GM12878 (cell line): ENCODE results near the gene KDM4C. TPM values are rescaled to one million over a fixed set of nuclear protein-coding genes. Genes with fewer than 3 reads are reported as not detected.

Experiments
- ATAC-seq: fragments of 200-7000 bp; cut with Tn5 transposase; 3 replicates; pipeline ENCODE4 v1.9.1; 2020; ENCODE audit warnings: mild to moderate bottlenecking, moderate library complexity
- BruUV-seq: library from RNA; stranded (reverse); fragments of 400-500 nt; replicated peaks from 2 replicates; lab custom pipeline; 2021; lab: Mats Ljungman, UMichigan
- CTCF ChIA-PET: fragments of 300-600 bp; sonication (Branson Sonifier 250); formaldehyde crosslinking; extraction: SDS; loops from one replicate; lab custom pipeline; 2021; ENCODE audit warnings: inconsistent platforms; lab: Yijun Ruan, JAX
- POLR2A ChIA-PET: fragments of 350-600 bp; formaldehyde crosslinking; extraction: SDS; loops from one replicate; lab custom pipeline; 2021; ENCODE audit warnings: inconsistent platforms; lab: Charles Lee
- RAD21 ChIA-PET: fragments of 300-600 bp; sonication (Branson Sonifier 250); formaldehyde crosslinking; loops from one replicate; lab custom pipeline; 2023; ENCODE audit warnings: antibody characterized with exemption; ENCODE audit not compliant: unreplicated experiment; lab: Charles Lee
- SMC1A ChIA-PET: fragments of 300-600 bp; sonication (Branson Sonifier 250); formaldehyde crosslinking; loops from one replicate; lab custom pipeline; 2023; ENCODE audit not compliant: unreplicated experiment, uncharacterized antibody; lab: Charles Lee
- DNase-seq: peaks from one replicate; pipeline ENCODE4 v3.0.0-alpha.2; 2011; ENCODE audit warnings: low read depth, low spot score
- FAIRE-seq: peaks from 3 replicates; lab custom pipeline; 2011; peaks lifted over from hg19 to GRCh38; lab: Jason Lieb, UNC
- H2AFZ ChIP-seq: 2 replicates; pipeline ENCODE4 v1.6.0; 2011; ENCODE audit warnings: low read depth, low read length, control low read depth; ENCODE audit not compliant: control insufficient read depth
- H3K27ac ChIP-seq: 2 replicates; pipeline ENCODE4 v1.5.1; 2011; ENCODE audit warnings: control low read depth; ENCODE audit not compliant: control insufficient read depth, insufficient read depth
- H3K27me3 ChIP-seq, 2 experiments: replicated peaks in 1 of 2; 2 replicates each; pipeline versions ENCODE4 v1.6.0 to v1.6.1; 2011; ENCODE audit warnings: low read length in 1 of 2; ENCODE audit not compliant: control insufficient read depth in 2 of 2, insufficient read depth in 2 of 2
- H3K36me3 ChIP-seq, 2 experiments: 2 replicates each; pipeline ENCODE4 v1.5.1; 2011; ENCODE audit warnings: low read length in 1 of 2; ENCODE audit not compliant: control insufficient read depth in 2 of 2, insufficient read depth in 2 of 2
- H3K4me1 ChIP-seq: 2 replicates; pipeline ENCODE4 v1.6.1; 2011; ENCODE audit warnings: mild to moderate bottlenecking, low read length, moderate library complexity, mixed read lengths; ENCODE audit not compliant: control insufficient read depth, insufficient read depth
- H3K4me2 ChIP-seq: 2 replicates; pipeline ENCODE4 v1.6.0; 2011; ENCODE audit warnings: control low read depth; ENCODE audit not compliant: control insufficient read depth, insufficient read depth
- H3K4me3 ChIP-seq: fragments of 200-600 bp; sonication (generic); 2 replicates; pipeline ENCODE4 v1.5.1; 2016
- H3K79me2 ChIP-seq: 2 replicates; pipeline ENCODE4 v1.6.0; 2011; ENCODE audit warnings: low read length; ENCODE audit not compliant: control insufficient read depth, insufficient read depth
- H3K9ac ChIP-seq: 2 replicates; pipeline ENCODE4 v1.8.0; 2011; ENCODE audit warnings: low read length, control low read depth, mixed read lengths; ENCODE audit not compliant: control insufficient read depth, insufficient read depth
- H3K9me3 ChIP-seq: replicated peaks from 3 replicates; pipeline ENCODE4 v1.5.1; 2011; ENCODE audit warnings: mild to moderate bottlenecking, low read length; ENCODE audit not compliant: control insufficient read depth, insufficient read depth
- H4K20me1 ChIP-seq: 2 replicates; pipeline ENCODE4 v1.6.0; 2011; ENCODE audit not compliant: control insufficient read depth, insufficient read depth
- BHLHE40 ChIP-seq, 2 experiments: fragments of 450-650 bp in 1 of 2; IDR thresholded peaks; 2 replicates each; pipeline ENCODE4 v1.6.1; 2011 to 2017; ENCODE audit warnings: low read depth in 2 of 2, borderline replicate concordance in 1 of 2, improper control_type of control experiment in 1 of 2, low read length in 1 of 2, mild to moderate bottlenecking in 1 of 2
- HDAC6 ChIP-seq: fragments of 200-600 bp; sonication (generic); IDR thresholded peaks from one replicate; pipeline ENCODE4 v1.8.0; 2017; ENCODE audit warnings: antibody characterized with exemption; ENCODE audit not compliant: unreplicated experiment
- MEF2B ChIP-seq: fragments of 450-650 bp; IDR thresholded peaks from 2 replicates; pipeline ENCODE4 v1.6.1; 2018; ENCODE audit warnings: mild to moderate bottlenecking, moderate library complexity; ENCODE audit not compliant: partially characterized antibody, poor library complexity, severe bottlenecking
- MTA3 ChIP-seq: IDR thresholded peaks from 2 replicates; pipeline ENCODE4 v1.6.1; 2012; ENCODE audit warnings: low read length, inconsistent platforms, borderline replicate concordance
- MYC ChIP-seq: IDR thresholded peaks from 2 replicates; pipeline ENCODE4 v1.6.1; 2011; ENCODE audit warnings: mild to moderate bottlenecking, low read length, moderate library complexity, inconsistent platforms; ENCODE audit not compliant: insufficient read depth, insufficient replicate concordance, insufficient read length, severe bottlenecking
- NR2F1 ChIP-seq: fragments of 450-650 bp; conservative IDR thresholded peaks from 2 replicates; pipeline ENCODE4 v1.6.1; 2017; ENCODE audit warnings: mild to moderate bottlenecking
- POU2F2 ChIP-seq: IDR thresholded peaks from 3 replicates; pipeline ENCODE4 v1.6.1; 2011; ENCODE audit warnings: low read depth, mild to moderate bottlenecking, low read length, borderline replicate concordance
- RB1 ChIP-seq: fragments of 450-650 bp; formaldehyde crosslinking; IDR thresholded peaks from 2 replicates; pipeline ENCODE4 v1.6.1; 2017; ENCODE audit warnings: mild to moderate bottlenecking, borderline replicate concordance
- SKIL ChIP-seq: fragments of 450-650 bp; IDR thresholded peaks from 2 replicates; pipeline ENCODE4 v1.6.1; 2017; ENCODE audit warnings: mild to moderate bottlenecking, low read depth, inconsistent platforms; ENCODE audit not compliant: poor library complexity, severe bottlenecking
- SRF ChIP-seq, 2 experiments: IDR thresholded peaks; 2 replicates each; pipeline ENCODE4 v1.6.1; 2011; ENCODE audit warnings: low read depth in 2 of 2, low read length in 2 of 2, mild to moderate bottlenecking in 1 of 2, moderate library complexity in 1 of 2
- SUPT20H ChIP-seq: IDR thresholded peaks from 2 replicates; pipeline ENCODE4 v1.6.1; 2011; ENCODE audit warnings: low read depth, mild to moderate bottlenecking, low read length, moderate library complexity, borderline replicate concordance; ENCODE audit not compliant: control insufficient read depth
- TAF1 ChIP-seq: IDR thresholded peaks from 2 replicates; pipeline ENCODE4 v1.6.1; 2011; ENCODE audit warnings: mild to moderate bottlenecking, low read depth, low read length, borderline replicate concordance
- ZNF217 ChIP-seq: fragments of 450-650 bp; IDR thresholded peaks from 2 replicates; pipeline ENCODE4 v1.6.1; 2017; ENCODE audit warnings: antibody characterized with exemption, mild to moderate bottlenecking
- ZNF24 ChIP-seq: fragments of 450-650 bp; IDR thresholded peaks from 2 replicates; pipeline ENCODE4 v1.6.1; 2017; ENCODE audit warnings: antibody characterized with exemption, mild to moderate bottlenecking
- WGBS: methylation state at CpG from one replicate; pipeline ENCODE4 v1.1.6; 2016; ENCODE audit warnings: low lambda C conversion rate; ENCODE audit not compliant: insufficient replicate concordance, insufficient coverage; ENCODE audit errors: missing lambda C conversion rate; 5-methylcytosine and 5-hydroxymethylcytosine counted together
- in situ Hi-C: fragments of 300-500 bp; cut with MboI; formaldehyde crosslinking; loops from 9 replicates; pipeline ENCODE4 v1.14.3; 2018; ENCODE audit warnings: mixed read lengths
- intact Hi-C: fragments of 100-400 bp; cut with micrococcal nuclease; formaldehyde crosslinking; loops from one replicate; pipeline ENCODE4 v1.14.2; 2022; ENCODE audit not compliant: unreplicated experiment
- polyA plus RNA-seq, 11 experiments: library from polyadenylated mRNA; depleted of rRNA in 4 of 11; unstranded in 6 of 11; stranded (reverse) in 5 of 11; fragments of >200 nt; fragmentation: Nextera tagmentation in 4 of 11; fragmentation: Illumina TruSeq in 1 of 11; extraction: Ambion mirVana in 4 of 11; extraction: Trizol in 1 of 11; gene quantifications; 1 replicate in 1 of 11; 2 replicates in 10 of 11; pipeline versions ENCODE4 v1.2.1 to v1.2.3, GENCODE V29; 2011 to 2016; ENCODE audit warnings: inconsistent platforms in 2 of 11, missing spikeins in 2 of 11, low read depth in 1 of 11
- total RNA-seq, 4 experiments: library from RNA; depleted of rRNA in 3 of 4; stranded (reverse); fragments of >200 nt in 3 of 4; fragmentation: Illumina TruSeq in 1 of 4; extraction: Trizol in 1 of 4; gene quantifications; 2 replicates each; pipeline versions ENCODE4 v1.2.1 to v1.2.3, GENCODE V29; 2013 to 2021

Gene KDM4C
- total and polyA plus RNA-seq, 10 of the 15 experiments (the other 5 are each of a cell fraction or from before 2014, with no cell fraction given), result 6.8 to 41.2 (median 20.1) TPM

- CTCF ChIA-PET, result interaction anchor here (0.9 to 1.7 kb wide), 4 partner anchors 23 to 585 kb away, joined by 3 to 4 read pairs (median 4); no protein-coding TSS in a partner anchor
- DNase-seq, result no peak
- ATAC-seq, result no peak
- Histone ChIP-seq H3K4me1 (no peaks in the 10 kb centered on the region), H3K27me3 (no peaks in the 10 kb centered on the region), H3K79me2 (no peaks in the 10 kb centered on the region), H2AFZ (no peak overlapping the region), H4K20me1 (no peaks in the 10 kb centered on the region), H3K4me3 (no peak overlapping the region), H3K9ac (no peak overlapping the region), H3K27ac (no peak overlapping the region), H3K36me3 (peaks cover 3 to 26% of the 10 kb centered on the region in 2 experiments), H3K9me3 (no peaks in the 10 kb centered on the region), H3K4me2 (no peak overlapping the region)
- 79% methylated on average over 3 of the region's 3 CpGs for WGBS
- no peak for TF ChIP-seq ZNF217
- no peak for TF ChIP-seq TAF1
- TF ChIP-seq RB1, result no peak
- no peak for TF ChIP-seq BHLHE40 (IDR thresholded peaks at IDR 0.05; ENCODE audit: borderline replicate concordance in 1 of 2, low read depth in 2 of 2, low read length in 1 of 2)
- TF ChIP-seq SKIL, result no peak
- TF ChIP-seq NR2F1, result no peak
- TF ChIP-seq SUPT20H, result no peak
- no peak for TF ChIP-seq POU2F2
- TF ChIP-seq SRF (IDR thresholded peaks at IDR 0.05; ENCODE audit: low read depth in 2 of 2, low read length in 2 of 2), result no peak
- TF ChIP-seq MYC, result no peak
- no peak for TF ChIP-seq ZNF24
- TF ChIP-seq MEF2B, result no peak
- no peak for TF ChIP-seq HDAC6
- TF ChIP-seq MTA3, result no peak
- RAD21 ChIA-PET, result no interaction called here
- POLR2A ChIA-PET, result interaction anchor here (1.1 to 1.4 kb wide), 2 partner anchors 9 to 21 kb away, joined by 3 to 6 read pairs; no protein-coding TSS in a partner anchor
- BruUV-seq, result no TSS peak
- in situ Hi-C loops (no loop called here), intact Hi-C loops (no loop called here)
- SMC1A ChIA-PET, result interaction anchor here (0.6 to 1.7 kb wide), 4 partner anchors 13 to 158 kb away, joined by 3 to 5 read pairs (median 3); no protein-coding TSS in a partner anchor
- no peak for FAIRE-seq
These were observed 227.3 kb downstream of the KDM4C start for GRCh38 chr9:6984941-6985578.
